HG03571 (cell line): ENCODE results near the gene SIGLEC8.
"Not testable (repeated sequence)": the region's sequence is repeated elsewhere in the genome, so short reads cannot be mapped to it uniquely, and the experiment has no call there.

ENCODE experiments used
- ATAC-seq: cut with Tn5 transposase; IDR thresholded peaks from one replicate; pipeline ENCODE4 v1.9.1; 2021; ENCODE audit not compliant: unreplicated experiment

SIGLEC8 gene

DNA sequence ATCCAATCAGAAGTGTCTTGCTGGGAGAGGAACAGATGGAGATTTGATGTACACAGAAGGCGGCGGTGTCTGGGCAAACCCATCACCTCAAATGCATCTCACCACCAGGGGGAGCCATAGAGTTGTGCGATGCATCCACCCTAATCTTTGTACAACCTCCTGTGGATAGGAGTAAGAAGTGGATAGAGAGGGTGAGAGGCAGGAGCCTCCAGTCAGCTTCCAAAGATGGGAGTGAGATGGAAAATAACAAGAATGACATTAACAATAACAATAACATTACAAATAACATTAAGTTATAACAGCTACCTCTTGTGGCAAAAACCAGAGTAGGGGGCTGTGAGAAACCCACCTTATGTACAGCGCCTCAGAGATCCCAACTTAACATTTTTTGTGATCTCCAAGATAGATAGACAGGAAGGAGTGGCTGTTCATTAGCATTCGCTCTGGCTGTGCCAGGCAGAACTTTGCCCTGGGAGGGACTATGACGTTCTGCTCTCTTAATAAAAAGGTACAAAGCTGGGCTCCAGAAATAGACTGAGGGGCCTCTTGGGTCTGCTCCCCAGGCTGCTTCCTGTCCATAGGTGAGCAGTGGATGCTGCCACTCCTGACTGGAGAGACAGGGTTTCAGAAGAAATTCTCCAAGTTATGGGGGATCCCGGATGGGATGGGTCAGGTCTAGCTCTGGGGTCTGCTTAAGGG lies 14.9 kb upstream of the SIGLEC8 start:
- no peak for ATAC-seq

DNA sequence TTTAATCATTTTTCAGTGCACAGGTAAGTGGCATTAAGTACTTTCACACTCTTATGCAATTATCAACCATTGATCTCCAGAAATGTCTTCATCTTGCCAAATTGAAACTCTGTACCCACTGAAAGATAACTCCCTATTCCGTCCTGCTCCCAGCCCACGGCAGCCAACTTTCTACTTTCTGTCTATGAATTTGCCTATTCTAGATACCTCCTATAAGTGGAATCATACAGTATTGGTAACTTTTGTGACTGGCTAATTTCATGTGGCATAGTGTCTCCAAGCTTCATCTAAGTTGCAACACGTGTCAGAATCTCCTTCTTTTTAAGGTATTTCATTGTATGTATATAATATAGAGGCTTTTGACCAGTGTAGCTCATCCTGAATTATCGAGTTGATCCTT lies 14.4 kb upstream of the SIGLEC8 start:
- no peak for ATAC-seq

DNA sequence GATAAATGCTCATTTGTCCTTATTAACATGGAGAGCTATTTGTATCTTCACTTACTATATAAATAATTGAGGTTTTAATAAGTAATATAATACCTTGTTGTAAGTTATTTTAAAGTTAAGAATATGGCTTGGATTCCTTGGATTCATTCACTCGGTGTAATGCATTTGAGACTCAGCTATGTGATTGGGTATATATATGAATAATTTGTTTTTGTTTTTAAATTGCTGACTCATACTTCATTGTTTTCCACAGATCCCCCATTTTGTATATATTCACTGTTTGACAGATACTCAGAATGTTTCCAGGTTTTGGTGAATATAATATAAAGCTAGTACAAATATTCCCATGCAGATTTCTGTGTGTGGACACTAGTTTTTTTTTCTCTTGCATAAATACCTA lies 13.3 kb upstream of the SIGLEC8 start:
- no peak for ATAC-seq

DNA sequence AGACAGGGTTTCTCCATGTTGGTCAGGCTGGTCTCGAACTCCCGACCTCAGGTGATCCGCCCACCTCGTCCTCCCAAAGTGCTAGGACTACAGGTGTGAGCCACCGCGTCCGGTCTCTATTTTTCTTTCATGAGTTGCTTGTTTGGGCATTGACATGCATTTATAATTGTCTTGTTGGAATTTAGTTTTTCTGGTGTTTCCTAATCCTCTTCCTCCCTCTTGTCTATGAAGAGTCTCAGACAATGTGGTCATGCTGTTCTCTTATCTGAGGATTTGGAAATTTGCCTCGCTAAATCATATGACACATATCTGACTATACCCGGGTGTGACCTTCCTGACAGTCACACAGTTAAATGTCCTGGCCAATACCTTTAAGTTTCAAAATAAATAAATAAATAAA lies 12.7 kb upstream of the SIGLEC8 start:
- ATAC-seq = no peak

DNA sequence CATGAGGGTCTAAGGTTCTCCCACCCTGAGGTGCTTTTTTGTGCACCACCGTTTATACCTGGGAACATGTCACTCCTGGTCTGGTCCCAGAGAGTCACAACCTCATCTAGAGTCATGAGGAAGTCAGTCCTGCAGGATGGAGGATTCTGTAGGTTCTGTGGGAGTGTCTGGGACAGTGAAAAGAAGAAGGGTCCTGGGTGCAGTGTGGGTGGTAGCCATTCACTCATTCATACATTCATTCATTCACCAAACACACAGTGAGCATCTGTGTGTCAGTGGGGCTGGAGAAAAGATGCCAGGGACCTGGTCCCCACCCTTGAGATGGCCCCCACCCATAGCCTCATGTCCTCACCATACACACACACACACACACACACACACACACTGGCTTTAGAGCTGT lies 11.4 kb upstream of the SIGLEC8 start:
- no peak for ATAC-seq

DNA sequence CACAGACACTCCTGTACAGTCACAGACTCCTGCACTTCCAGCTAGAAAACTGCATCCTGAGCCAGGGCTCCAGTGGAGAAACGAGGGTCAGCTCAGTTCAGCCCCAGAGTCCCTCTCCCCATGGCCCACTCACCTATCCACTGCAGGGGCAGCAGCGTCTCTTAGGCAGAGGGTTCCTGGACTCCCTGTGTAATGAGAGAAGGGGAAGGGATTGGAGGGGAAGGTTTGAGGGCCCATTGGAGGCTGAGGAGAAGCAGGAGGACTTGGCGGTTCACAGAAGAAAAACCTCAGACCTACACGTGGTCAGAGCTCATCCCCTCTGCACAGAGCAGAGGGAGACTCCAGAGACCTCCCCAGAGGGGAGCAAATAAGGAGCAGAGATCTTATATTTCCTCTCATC lies 10.9 kb upstream of the SIGLEC8 start:
- no peak for ATAC-seq

DNA sequence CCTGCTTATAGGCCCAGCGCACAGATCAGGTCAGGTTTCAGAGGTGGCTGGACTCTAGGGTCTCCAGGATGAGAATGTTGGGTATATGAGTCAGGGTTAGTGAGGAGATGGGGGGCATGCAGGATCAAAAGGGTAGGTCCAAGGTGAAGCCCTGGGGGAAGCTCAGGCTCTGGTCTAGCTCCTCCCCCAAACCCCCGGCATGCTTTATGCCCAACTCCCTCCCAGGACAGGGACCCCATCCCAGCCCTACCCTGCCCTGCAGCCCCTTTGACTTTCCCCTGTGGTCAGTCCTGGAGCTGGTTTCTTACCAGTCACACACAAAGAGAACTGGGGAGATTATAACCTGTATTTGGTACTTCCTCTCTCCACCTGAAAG lies 10.3 kb upstream of the SIGLEC8 start:
- ATAC-seq = no peak

DNA sequence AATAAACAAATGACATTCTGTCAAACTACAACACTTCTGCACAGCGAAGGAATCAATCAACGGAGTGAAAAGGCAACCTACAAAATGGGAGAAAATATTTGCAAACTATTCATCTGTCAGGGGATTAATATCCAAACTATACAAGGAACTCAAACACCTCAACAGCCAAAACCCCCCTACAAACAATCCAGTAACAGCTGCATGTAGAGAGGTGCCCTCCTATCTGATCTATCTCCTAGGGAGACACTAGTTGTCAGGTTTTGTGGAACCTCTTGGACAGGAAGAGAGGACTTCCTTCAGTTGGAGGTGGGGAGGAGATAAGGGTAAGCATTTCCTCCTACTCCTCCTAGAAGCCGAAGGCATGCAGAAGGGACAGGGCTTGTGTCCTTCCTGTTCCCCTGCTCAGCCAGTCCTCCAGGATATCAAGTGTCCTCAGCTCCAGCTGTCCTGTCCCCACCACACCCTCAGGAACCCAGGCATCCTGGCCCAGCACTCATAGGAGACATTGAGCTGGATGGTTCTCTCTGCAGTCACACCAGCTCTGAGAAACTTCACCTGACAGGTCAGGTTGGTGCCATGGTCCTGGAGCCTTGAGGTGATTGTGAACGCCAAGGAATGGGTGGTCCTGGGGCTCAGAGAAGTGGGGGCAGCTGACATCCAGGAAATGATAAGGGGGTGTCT lies 9.8 kb upstream of the SIGLEC8 start:
- ATAC-seq = no peak

DNA sequence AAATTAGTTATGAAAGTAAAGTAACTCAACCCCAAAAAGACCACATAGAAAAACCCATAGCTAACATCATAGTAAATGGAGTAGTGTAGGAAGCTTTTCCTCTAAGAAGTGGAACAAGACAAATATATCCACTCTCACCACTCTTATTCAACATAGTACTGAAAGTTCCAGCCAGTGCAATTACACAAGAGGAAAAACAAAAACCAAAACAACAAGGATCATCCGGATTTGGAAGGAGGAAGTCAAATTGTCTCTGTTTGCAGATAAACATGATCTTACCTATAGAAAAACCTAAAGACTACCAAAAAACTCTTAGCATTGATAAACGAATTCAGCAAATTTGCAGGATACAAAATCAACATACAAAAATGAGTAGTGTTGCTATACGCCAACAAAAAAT lies 8.5 kb upstream of the SIGLEC8 start:
- ATAC-seq = no peak

DNA sequence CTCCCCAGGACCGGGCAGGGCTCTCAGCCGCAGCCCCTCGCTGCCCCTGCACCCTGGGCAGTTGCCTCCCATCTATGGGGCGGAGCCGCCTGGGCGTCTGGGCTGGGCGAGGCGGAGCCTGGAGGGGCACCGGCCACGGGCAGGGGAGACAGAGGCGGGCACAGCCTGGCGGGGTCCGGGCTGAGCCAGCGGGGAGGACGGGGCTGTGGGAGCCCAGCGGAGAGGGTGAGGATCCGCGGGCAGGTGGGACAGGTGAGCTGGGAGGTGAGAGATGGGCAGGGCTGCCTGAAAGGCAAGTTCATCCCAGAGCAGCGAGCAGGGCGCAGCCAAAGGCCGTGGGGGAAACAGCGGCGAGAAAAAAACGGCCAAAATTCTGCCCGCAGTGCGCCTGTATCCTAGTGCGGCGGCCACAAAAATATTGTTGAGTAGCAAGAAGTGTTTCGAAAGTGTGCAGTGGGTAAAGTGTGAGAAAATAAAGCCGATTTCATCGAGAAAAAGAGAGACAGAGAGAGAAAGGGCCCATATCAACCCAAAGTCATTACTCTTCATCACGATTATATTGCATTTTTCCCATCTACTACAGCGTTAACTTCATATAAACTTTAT lies 5.8 kb upstream of the SIGLEC8 start:
- ATAC-seq = not testable (repeated sequence)

DNA sequence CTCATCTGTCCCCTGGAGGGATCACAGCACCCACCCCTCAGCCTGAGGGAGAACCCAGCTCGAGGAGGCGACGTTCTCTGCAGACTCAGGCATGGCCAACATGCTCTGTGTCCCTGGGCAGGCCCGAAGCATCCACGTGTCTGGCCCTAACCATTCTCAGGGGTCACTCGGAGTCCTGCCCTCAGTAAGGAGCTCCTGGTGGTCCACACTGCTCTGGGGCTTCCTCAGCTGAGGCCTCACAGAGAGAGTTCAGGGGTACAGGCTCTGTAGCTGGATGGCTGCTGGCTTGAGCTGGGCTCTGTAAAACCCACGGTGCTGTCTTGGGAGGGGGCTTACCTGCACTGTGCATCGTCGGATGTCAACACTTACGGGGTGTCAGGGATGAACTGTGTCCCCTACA lies 4.4 kb upstream of the SIGLEC8 start:
- ATAC-seq = no peak

DNA sequence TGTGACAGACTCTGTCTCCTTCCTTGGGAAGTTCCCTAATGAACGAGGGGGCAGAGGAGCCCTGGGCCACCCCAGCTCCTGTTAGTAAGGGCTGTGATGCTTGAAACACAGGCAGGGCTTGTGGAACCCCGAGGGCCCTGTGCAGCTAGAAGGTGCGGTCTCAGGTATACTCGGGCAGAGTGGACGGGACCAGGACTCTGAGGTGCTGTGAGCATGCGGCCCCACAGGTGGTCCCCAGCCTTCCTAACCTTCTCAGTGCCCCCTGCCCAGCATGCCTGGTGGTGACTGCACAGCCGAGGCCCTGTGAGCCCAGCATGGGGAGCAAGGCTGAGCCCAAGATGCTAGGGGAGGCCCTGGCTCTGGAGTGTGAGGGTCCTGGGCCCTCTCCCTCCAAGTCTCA lies 4.0 kb upstream of the SIGLEC8 start:
- ATAC-seq = no peak

DNA sequence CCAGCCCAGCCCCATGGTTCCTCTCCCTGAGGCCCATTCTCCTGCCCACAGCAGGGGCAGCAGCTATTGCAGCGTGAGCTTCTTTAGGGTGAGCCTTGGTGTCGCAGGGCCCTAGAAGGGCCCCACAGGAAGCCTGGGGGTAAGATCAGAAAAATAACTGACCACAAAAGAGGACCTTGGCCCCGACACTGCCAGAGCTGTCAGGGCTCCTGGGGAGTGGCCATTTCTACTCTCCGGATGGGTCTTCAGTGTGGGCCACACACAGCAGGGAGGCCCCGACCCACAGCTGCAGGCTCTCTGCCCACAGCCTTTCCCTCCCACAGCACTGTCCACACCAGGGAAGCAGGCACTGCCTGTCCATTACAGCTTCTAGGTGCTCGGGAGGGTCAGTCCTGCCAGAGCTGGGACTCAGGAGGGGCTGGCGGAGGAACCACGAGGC lies 3.5 kb upstream of the SIGLEC8 start:
- ATAC-seq = no peak

DNA sequence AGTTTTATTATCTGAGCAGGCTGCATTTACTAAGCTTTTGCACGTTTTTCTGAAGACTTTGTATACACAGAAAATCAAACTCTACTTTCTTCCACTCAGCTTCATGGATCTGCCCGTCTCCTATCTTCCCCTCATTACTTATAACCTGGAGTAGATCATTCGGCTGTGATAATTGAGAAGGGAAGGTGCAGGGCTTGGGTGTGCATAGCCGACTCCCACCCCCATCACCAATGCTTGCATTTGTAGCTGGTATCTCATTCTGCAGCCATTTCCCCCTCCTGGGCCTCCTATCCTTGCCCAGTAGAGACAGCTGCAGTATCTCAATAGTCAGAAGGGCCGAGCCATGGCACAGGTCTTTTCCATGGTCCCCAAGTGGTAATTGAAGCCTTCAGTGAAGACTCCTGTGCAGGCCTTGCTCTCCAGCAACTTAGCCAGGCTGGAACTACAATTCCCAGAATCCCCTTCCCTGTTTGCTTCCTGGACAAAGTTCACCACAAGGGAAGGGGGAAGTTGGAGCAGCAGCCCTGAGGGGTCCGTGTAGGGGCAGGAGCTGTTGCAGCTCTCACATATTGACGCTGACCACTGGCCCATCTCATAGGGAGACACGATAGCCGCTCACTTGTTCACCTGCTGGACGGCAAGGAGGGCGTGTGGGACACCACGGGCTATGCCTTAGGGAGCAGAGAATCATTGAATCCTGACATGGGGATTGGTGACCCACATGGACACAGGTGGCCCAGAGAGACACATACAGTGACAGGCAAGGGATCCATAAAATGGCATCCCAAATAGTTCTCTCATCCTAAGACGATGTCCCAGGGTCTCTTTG lies 2.1 kb upstream of the SIGLEC8 start:
- ATAC-seq = no peak

DNA sequence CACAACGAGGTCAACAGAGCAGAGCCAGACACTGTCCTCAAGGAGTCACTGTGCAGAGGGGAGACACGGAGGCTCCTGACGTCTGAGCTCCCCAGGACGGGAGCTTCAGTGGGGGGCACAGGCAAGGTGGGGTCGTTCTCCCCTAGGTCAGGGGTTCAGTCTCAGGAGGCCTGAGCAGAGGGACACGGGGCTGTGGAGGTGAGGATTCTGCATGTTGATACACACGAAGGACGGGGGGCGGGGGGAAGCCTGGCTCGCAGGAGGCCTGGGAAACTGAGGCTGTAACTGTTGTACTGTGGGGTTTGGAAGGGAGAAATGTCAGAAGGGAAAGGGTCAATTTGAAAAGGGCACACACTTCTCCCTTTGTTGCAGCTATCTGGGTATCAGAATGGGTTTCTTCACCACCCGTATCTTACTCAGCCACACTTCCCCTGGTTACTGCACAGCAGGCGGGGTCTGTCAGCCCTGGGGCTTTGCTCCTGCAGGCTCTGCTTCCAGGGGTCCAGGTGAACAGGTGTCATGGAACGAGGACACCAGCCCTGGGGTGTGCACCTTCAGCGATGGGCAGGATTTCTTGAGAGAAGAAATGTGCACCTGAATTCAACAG lies 748 bp upstream of the SIGLEC8 start:
- ATAC-seq = no peak

DNA sequence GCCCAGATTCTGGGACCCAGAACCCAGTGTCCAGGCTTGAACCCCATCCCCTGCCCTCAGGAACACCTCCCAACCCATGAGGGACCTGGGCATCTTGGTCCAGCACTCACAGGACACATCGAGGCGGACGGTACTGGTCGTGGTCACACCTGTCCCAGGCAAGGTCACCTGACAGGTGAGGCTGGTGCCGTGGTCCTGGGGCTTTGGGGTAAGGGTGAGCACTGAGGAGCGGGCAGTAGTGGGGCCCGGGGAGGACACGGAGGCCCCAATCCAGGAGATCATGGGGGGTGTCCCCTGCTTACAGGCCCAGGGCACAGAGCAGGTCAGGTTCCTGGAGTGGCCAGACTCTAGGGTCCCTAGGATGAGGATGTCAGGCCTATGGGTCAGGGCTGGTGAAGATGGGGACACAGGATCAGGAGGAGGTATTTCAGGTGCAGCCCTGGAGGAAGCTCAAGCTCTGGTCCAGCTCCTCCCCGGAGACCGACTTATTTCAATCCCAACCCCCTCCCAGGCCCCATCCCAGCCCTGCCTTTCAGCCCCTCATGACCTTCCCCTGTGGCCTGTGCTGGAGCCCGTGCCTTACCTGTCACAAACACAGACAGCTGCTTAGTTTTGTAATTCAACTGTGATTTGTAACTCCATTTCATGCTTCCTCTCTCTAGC lies 772 bp downstream of the SIGLEC8 start:
- no peak for ATAC-seq

DNA sequence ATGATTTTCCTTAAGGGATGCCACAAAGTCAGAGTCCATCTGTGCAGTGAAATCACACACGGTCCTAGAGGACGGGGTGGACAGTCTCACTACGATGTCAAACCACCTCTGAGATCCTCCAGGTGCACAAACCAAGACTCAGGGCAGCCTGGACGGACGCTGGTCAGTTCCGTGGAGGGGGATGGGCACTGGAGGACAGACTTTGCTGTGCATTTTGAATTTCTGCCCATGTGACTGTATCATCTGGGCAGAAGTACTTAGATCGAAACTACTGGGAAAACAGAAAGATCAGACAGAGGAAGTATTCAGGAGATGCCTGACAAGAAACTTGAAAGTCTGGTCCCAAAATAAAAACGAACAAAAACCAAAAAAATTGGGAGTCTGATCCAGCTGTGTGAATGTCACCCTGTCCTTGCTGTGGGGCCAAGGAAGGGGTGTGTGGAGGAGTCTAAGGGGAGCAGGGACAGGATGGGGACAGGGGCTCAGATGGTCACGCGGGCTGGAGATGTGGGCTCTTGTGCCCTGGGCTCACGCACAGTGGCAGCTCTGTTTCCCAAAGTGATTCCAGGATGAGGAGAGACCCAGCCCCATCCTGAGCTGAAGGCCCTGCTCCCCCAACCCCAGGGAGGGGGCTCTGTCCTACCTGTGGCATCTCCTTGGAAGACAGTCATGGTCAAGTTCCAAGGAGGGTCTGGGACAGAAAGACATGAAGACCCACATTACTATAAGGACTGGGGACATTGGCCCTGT lies 1.5 kb downstream of the SIGLEC8 start:
- ATAC-seq = no peak

DNA sequence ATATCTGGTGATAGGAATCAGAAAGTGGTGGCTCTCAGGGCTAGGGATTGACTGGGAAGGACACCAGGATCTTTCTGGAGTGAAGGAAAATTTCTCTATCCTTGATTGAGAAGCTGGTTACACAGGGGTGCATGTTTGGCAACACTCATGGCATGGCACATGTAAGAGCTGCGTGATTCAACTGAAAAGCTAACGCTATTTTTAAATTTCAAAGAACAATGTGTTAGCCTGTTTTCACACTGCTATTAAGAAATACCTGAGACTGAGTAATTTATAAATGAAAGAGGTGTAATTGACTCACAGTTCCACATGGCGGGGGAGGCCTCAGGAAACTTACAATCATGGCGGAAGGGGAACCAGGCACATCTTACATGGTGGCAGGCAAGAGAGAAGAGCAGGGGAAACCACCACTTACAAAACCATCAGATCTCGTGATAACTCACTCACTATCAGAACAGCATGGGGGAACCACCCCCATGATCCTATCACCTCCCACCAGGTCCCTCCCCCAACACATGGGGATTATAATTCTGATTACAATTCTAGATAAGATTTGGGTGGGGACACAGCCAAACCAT lies 7.4 kb downstream of the SIGLEC8 start:
- ATAC-seq = no peak

DNA sequence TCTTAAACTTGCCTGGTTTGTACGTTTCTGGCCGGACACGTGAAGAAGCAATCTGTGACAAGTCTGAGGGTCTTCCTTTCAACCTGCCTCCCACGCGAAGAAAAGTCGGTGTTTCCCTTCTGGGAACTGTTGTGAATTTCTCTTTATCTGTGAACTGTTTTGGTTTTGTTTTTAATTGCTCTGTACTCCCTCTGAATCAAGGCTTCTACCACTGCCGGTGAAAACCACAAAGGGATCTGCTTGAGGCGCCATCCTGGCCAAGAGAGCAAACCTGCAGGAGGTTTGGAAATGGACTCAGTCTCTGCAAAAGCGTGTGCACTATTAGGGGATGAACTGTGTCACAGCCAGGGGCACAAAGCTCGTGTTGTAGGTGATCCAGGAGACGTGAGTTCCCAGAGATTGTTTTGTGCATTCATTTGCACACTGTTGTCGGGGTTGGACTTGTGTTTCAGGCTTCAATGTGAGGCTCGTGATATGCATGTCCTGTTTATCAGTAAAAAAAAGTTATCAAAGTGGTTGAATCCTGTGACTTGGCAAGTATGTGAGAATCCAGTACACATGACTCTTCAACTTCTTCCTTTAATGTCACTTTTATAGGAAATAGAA lies 9.7 kb downstream of the SIGLEC8 start:
- ATAC-seq = no peak
